GM15510 (cell line): ENCODE data around the gene PRPSAP2.

Experiments used
- POLR2A ChIP-seq: IDR thresholded peaks from 3 replicates; pipeline ENCODE4 v1.6.1; 2011; ENCODE audit warnings: borderline replicate concordance; ENCODE audit not compliant: insufficient read length; ENCODE audit errors: extremely low read depth

The PRPSAP2 gene

DNA sequence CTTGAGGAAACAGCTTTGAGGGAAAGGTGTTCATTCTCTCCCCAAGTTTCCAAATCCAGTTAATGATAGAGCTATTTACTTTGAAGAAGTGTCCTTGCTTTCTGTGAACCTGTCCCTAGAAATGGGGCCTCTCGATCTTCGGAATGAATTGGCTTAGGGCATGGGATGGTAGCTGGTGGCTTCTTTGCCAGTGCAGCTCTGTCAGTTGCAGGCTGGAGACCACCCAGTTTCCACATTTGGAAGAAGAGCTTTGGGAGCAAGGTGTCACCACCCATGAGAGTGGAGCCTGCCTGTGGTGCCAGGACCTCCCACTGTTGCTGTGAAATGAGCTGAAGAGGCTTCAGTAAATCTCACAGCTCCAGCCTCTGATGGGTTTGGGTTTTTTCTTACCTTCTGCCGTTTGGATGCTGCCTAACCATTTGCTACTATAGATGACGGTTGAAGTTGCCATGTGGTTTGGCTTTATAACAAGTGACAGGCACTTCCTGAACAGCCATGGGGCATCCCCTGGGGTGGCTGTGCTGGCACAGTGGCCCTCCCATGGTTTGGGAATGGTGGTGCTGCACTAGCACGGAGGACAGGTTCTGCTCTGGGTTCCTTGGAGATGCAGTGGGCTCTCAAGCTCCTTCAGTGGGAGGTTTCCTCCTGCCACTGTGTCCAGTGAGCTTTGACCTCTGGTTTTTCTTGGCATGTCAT, 74.6 kb downstream of the PRPSAP2 start:
- no peak for TF ChIP-seq POLR2A

DNA sequence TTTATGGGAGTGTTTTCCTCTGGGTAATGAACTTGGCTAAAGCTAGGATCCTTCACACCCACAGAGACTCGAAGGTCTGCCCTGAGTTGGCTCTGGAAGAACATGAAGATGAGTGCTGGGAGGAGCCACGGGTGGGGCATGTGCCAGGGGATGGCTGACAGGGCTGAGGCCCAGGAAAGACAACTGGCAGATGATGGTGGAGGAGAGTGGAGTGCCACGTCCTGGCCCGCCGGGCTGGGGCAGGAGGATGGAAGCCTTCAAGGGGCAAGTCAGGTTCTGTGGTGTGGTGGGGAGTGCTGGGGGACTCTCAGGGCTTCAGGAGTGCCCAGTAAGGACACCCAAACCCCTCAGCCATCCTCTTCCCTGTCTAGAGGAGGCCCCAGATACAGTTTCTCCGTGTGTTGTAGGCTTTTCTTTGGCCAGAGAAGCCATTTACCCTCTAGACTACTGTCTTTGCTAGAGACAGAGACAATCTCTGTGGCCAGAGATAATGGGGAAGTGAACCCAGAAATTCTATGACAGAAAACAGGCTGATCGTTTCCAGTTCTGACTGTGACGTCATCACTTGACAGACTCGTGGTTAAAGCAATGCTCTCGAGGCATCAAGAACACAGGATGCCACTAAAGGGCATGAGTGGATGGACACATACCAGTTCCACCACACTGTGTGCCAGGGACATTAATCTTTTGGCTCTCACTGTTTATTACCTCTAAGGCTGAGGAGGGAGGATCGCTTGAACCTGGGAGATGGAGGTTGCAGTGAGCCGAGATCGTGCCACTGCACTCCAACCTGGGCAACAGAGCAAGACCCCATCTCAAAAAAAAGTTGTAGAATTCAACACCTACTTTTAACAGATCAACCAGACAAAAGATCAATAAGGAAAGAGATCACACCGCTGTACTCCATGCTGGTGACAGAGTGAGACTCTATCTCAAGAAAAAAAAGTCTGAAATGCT, 75.4 kb downstream of the PRPSAP2 start:
- TF ChIP-seq POLR2A = no peak

DNA sequence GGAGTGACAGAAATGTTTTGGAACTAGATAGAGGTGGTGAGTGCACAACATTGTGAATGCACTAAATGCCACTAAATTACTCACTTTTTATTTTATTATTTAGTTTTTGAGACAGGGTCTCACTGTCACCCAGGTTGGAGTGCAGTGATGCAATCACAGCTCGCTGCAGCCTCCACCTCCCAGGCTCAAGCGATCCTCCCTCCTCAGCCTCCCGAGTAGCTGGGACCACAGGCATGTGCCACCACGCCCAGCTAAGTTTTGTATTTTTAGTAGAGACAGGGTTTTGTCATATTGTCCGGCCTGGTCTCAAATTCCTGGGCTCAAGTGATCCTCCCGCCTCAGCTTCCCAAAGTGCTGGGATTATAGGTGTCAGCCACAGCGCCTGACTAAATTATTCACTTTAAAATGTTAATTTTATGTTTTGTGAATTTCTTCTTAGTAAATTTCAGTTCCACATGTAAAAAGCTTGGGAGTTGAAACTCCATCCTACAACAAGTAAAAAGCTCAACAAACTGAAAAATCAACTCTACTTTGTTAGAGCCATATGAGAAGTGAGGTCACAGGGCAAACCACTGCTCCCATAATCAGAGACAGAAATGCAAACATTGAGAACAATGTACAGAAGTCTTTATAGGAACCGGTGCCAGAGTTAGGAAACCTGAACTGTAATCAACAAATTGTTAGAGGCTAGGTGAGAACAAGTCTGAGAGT, 80.2 kb downstream of the PRPSAP2 start:
- no peak for TF ChIP-seq POLR2A

DNA sequence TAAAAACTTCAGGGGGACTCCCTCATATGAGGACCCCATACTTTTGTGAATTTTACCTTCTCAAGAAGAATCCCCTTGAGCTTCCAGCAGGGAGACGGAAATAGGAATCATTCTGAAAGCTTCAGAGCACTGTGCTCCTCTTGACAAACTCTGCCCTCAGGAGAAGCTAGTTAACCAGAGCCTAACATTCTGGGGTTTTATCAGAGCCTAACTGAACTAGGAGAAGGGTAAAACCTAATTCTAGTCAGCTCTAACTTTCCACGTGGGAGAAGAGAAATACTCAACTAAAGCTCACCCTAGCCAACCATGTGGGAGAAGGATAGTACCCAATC, 80.7 kb downstream of the PRPSAP2 start:
- TF ChIP-seq POLR2A = no peak

DNA sequence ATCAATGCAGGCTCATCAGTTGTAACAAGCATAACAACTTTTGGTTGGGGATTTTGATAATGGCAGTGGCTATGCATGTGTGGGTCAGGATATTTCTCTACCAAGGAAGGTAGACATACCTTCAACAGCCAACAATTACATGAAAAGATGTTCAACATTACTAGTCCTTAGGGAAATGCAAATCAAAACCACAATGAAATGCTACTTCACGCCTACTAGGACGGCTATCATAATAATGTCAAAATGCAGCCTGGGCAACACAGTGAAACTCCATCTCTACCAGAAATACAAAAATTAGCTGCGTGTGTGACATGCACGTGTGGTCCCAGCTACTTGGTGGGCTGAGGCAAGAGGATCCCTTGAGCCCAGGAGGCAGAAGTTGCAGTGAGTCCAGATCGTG, 86.7 kb downstream of the PRPSAP2 start:
- TF ChIP-seq POLR2A = no peak

GRCh38 chr17:18946536-18946935, 88.6 kb downstream of the PRPSAP2 start:
- no peak for TF ChIP-seq POLR2A

DNA sequence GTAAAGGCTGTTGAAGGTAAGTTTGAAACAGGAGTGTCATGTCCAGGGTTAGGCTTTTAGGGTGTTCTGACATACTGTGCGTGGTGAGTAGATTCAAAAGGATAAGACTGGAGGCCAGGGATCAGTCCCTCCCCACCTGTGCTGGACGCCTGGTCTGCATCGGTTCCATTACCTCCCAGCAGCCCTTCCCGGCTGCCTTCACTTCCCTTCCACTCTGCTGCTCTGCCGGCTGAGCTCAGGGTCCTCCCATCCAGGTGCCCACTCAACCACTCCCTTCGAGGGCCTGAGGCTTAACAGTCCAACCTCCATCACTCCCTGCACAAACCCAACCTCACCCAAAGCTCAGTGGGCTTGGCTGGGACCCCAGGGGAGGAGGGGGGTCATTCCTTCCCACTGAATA, 89.9 kb downstream of the PRPSAP2 start:
- no peak for TF ChIP-seq POLR2A

DNA sequence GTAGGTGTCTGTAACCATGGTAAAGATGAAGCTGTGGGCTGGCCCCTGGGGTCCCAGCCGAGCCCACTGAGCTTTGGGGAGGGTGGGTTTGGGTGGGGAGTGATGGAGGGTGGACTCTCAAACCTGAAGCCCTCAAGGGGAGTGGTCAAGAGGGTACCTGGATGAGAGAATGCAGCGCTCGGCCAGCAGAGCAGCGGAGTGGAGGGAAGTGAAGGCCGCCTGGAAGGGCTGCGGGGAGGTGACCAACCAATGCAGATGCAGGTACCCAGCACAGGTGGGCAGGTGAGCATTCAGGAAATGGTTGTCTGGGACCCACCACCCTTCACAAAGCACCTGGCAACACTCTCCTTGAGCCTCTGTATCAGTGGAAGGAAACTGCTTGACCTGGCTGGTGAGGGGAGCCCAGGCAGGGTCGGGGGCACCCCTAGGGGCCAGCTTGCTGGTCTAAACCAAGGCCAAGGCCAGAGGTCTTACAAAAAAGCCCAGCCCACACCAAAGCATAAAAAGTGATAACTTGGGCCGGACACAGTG, 90.6 kb downstream of the PRPSAP2 start:
- no peak for TF ChIP-seq POLR2A

GRCh38 chr17:18949566-18949965, 91.6 kb downstream of the PRPSAP2 start:
- TF ChIP-seq POLR2A = no peak

DNA sequence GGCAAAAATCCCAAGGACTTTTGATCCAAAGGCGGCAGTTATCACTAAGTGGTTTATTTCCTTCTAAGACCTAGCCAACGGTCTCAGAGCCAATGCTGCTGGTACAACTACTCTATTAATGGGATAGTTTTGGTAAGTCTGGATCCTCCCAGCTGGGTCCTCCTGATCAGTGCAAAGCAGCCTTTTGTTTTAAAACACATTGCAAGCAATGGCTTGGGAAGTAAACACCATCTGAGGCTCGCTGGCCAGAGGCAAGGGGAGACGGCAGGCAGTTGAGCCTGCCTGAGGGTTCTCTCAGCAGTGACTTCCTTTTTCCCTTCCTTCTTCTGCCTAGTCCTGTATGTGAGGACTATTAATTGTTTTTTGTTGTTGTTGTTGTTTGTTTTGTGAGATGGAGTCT, 92.4 kb downstream of the PRPSAP2 start:
- TF ChIP-seq POLR2A = no peak

DNA sequence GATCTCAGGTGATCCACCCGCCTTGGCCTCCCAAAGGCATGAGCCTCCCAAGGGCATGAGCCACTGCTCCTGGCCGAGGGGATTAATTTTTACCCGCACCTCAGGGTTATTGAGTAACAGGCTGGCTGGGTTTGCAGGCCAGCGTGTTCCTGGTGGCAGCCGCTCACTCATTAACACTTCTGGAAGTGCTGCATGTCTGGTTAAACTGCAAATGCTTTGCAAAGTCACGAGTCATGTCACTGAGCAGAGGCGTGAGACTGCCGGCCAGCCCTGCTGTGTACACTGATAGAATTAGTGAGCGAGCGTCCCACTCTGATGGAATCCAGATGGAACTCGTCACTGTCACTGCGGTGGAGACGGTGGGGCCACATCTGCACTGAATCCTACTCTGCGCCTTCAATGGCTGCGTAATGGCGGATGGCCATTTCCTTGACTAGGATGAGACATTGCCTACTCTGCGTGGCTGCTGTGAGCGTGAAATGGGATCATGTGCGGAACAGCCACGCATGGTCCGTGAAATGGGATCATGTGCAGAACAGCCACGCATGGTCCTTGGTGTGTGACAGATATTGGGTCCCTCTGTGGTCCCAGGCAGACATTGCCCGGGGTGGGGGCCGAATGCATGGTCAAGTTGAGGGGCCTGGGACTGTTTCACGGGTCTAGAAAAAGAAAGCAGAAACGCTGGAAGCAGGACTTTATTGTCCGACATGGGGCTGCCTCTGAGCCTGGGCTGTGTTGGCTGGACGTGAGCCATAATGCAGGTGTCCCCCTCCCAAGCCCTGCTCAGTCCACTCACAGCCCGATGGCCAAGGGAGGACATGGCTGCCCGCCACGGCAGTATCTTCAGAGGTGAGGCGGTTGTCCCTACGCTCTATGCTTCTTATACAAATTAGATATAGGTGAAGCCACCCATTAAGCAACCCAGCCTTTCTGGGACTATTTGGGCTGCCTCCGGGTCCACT, 93.3 kb downstream of the PRPSAP2 start:
- no peak for TF ChIP-seq POLR2A

DNA sequence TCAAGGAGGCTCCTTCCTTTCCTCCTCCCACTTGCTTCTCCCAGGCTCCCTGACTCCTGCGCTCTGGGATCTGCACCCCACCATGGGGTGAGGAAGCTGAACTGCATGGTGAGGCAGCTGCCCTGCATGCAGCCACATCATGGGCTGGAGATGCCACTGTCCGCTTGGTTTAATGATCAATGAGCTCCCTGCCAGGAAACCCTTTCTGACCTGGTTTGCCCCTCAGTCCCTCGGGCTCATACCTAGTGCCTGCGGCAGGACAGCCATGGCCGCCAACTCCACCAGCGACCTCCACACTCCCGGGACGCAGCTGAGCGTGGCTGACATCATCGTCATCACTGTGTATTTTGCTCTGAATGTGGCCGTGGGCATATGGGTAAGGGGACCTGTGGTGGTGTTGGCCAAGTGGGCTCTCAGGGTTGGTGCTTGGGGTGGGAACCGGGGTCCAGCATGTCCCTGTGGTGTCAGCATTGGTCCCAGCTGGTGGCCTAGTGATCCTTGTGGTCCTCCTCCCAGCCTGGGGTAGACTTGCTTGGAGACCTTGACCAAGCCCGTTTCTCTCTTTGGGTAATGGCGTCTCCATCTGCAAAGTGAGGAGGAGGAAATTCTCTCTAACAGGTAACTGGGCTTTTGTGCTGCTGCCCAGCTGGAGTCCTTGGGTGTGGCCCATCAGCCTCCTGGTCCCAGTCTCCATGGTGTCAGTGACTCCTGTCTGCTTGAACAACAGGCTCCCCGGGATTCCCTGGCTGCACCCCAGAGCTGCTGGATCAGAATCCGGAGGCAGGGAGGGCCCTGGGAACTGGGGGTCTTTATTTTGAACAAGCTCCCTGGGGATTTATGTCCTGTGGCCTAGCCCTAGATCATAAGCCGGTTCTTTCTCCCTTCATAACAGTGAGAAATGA, 94.3 kb downstream of the PRPSAP2 start, which contains the start of gene SLC5A10:
SLC5A10 (plus strand) TSS at position 225 of the 902 bp plus-strand sequence; CDS start at position 266, 41 bp downstream.
- TF ChIP-seq POLR2A = no peak

DNA sequence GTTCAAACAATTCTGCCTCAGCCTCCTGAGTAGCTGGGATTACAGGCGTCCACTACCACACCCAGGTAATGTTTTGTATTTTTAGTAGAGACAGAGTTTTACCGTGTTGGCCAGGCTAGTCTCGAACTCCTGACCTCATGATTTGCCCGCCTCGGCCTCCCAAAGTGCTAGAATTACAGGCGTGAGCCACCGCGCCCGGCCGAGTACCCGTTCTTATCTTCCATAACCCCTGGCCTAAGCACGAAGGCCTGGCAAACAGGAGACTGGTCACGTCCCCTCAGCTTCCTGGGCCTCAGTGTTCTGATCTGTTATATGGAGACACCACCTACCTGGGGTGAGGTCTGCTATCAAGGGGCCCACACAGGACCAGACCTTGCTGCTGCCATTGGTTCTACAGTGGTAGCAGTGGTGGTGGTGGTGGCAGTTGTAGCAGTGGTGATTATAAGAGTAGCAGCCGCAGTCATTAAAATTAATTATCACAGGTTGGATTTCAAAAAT, 95.3 kb downstream of the PRPSAP2 start:
- TF ChIP-seq POLR2A = no peak
